Activated T-cell treated with anti-CD3 and anti-CD28 coated beads, Interleukin-2, amount 50 U/mL, for 72 hours (primary cell): ENCODE data around the gene FAM174A. TPM values are rescaled to one million over a fixed set of nuclear protein-coding genes. Genes with fewer than 3 reads are reported as not detected.

Source experiments
- ATAC-seq, 2 donors: fragments of 150-1000 bp; cut with Tn5 transposase; replicated peaks in 1 of 2; 2 replicates each; pipeline ENCODE4 v1.10.0; 2021; ENCODE audit warnings: moderate library complexity in 2 of 2, mild to moderate bottlenecking in 1 of 2
- DNase-seq, 2 donors: peaks; one replicate each; pipeline ENCODE4 v3.0.0; 2021 to 2022; ENCODE audit warnings: mixed read lengths in 1 of 2
- H3K27ac Mint-ChIP-seq: one replicate; pipeline ENCODE4 v1.8.0; 2022; ENCODE audit warnings: mild to moderate bottlenecking, moderate library complexity, mixed read lengths
- H3K27me3 Mint-ChIP-seq: one replicate; pipeline ENCODE4 v1.8.0; 2022; ENCODE audit warnings: low read depth, mixed read lengths
- H3K36me3 Mint-ChIP-seq, 2 donors: one replicate each; pipeline ENCODE4 v1.8.0; 2022; ENCODE audit warnings: mixed read lengths in 2 of 2, mild to moderate bottlenecking in 1 of 2; ENCODE audit not compliant: insufficient read depth in 2 of 2
- H3K4me1 Mint-ChIP-seq: one replicate; pipeline ENCODE4 v1.8.0; 2022; ENCODE audit warnings: low read depth, mixed read lengths
- H3K4me3 Mint-ChIP-seq, 2 donors: one replicate each; pipeline ENCODE4 v1.8.0; 2022; ENCODE audit warnings: mild to moderate bottlenecking in 2 of 2, mixed read lengths in 2 of 2, moderate library complexity in 2 of 2
- H3K9me3 Mint-ChIP-seq, 2 donors: one replicate each; pipeline ENCODE4 v1.8.0; 2022; ENCODE audit warnings: mixed read lengths in 2 of 2
- total RNA-seq, 2 donors: library from RNA; stranded (reverse); gene quantifications; one replicate each; pipeline ENCODE4 v1.2.3, GENCODE V29; 2022

FAM174A gene
- 1 to 10 TPM; 6.3 to 7.8 TPM for total RNA-seq

GRCh38 chr5:100535060-100536005, at the start of gene FAM174A:
Gene FAM174A, plus strand, starts transcription at chr5:100535374. Its CDS starts 157 bp downstream, at chr5:100535531.
- Mint-ChIP-seq H3K36me3 (peaks cover 12 to 20% of the 10 kb centered on the region in 2 donors), H3K4me1 (peaks cover 35% of the 10 kb centered on the region), H3K27me3 (no peaks in the 10 kb centered on the region), H3K27ac (peak within 1 kb of the TSS; percentile 92), H3K9me3 (peaks cover 12 to 13% of the 10 kb centered on the region in 2 donors), H3K4me3 (peak within 1 kb of the TSS; percentile 97 to 99)
- DNase-seq (peak; percentile 94), ATAC-seq (peak; percentile 97 to 98)

GRCh38 chr5:100493996-100494395, 41.2 kb upstream of the FAM174A start:
- Mint-ChIP-seq H3K27ac (no peak overlapping the region), H3K9me3 (peaks cover 2 to 5% of the 10 kb centered on the region in 2 donors), H3K4me3 (no peak overlapping the region), H3K4me1 (no peaks in the 10 kb centered on the region), H3K27me3 (no peaks in the 10 kb centered on the region), H3K36me3 (no peaks in the 10 kb centered on the region)
- ATAC-seq = peak in 1 of 2 donors; percentile 34
- no peak for DNase-seq

- ATAC-seq = no peak
- Mint-ChIP-seq H3K4me1 (no peaks in the 10 kb centered on the region), H3K36me3 (no peaks in the 10 kb centered on the region)
Measured at GRCh38 chr5:100496296-100496695, 38.9 kb upstream of the FAM174A start.

GRCh38 chr5:100502684-100503083, 32.5 kb upstream of the FAM174A start:
- no peaks in the 10 kb centered on the region for H3K36me3 Mint-ChIP-seq
- ATAC-seq (no peak), DNase-seq (no peak)
- no peak overlapping the region for H3K27ac Mint-ChIP-seq
- no peaks in the 10 kb centered on the region for H3K4me1 Mint-ChIP-seq
- H3K27me3 Mint-ChIP-seq = no peaks in the 10 kb centered on the region
- H3K4me3 Mint-ChIP-seq = no peak overlapping the region
- no peaks in the 10 kb centered on the region for H3K9me3 Mint-ChIP-seq

More at GRCh38 chr5:100496296-100496695, 38.9 kb upstream of the FAM174A start:
- DNase-seq = no peak
- H3K9me3 Mint-ChIP-seq = no peaks in the 10 kb centered on the region
- H3K27me3 Mint-ChIP-seq = no peaks in the 10 kb centered on the region
- H3K4me3 Mint-ChIP-seq = no peak overlapping the region
- H3K27ac Mint-ChIP-seq = no peak overlapping the region

- no peak overlapping the region for H3K4me3 Mint-ChIP-seq
- DNase-seq = no peak
- H3K9me3 Mint-ChIP-seq = no peaks in the 10 kb centered on the region
- ATAC-seq = no peak
- H3K4me1 Mint-ChIP-seq = no peaks in the 10 kb centered on the region
- no peaks in the 10 kb centered on the region for H3K27me3 Mint-ChIP-seq
- no peak overlapping the region for H3K27ac Mint-ChIP-seq
- no peaks in the 10 kb centered on the region for H3K36me3 Mint-ChIP-seq
Measured at GRCh38 chr5:100505984-100506670, 29.0 kb upstream of the FAM174A start.

GRCh38 chr5:100516285-100516684, 18.9 kb upstream of the FAM174A start:
- DNase-seq = no peak
- Mint-ChIP-seq H3K4me1 (no peaks in the 10 kb centered on the region), H3K36me3 (peaks cover 3 to 5% of the 10 kb centered on the region in 2 donors), H3K27me3 (peaks cover 5% of the 10 kb centered on the region), H3K9me3 (peaks cover 3 to 8% of the 10 kb centered on the region in 2 donors), H3K27ac (no peak overlapping the region), H3K4me3 (no peak overlapping the region)
- ATAC-seq = no peak

GRCh38 chr5:100517301-100517974, 17.7 kb upstream of the FAM174A start:
- H3K4me3 Mint-ChIP-seq = no peak overlapping the region
- peaks cover 5% of the 10 kb centered on the region for H3K27me3 Mint-ChIP-seq
- DNase-seq (no peak), ATAC-seq (no peak)
- H3K9me3 Mint-ChIP-seq = peaks cover 3 to 8% of the 10 kb centered on the region in 2 donors
- H3K4me1 Mint-ChIP-seq = no peaks in the 10 kb centered on the region
- peaks cover 3 to 5% of the 10 kb centered on the region in 2 donors for H3K36me3 Mint-ChIP-seq
- no peak overlapping the region for H3K27ac Mint-ChIP-seq

- no peak for ATAC-seq
- Mint-ChIP-seq H3K36me3 (peaks cover 3 to 5% of the 10 kb centered on the region in 2 donors), H3K27ac (no peak overlapping the region), H3K4me1 (no peaks in the 10 kb centered on the region), H3K27me3 (peaks cover 12% of the 10 kb centered on the region), H3K9me3 (peaks cover 3 to 11% of the 10 kb centered on the region in 2 donors), H3K4me3 (no peak overlapping the region)
- no peak for DNase-seq
Measured at GRCh38 chr5:100518377-100518776, 16.8 kb upstream of the FAM174A start.

GRCh38 chr5:100519075-100519474, 16.1 kb upstream of the FAM174A start:
- DNase-seq (no peak), ATAC-seq (no peak)
- Mint-ChIP-seq H3K36me3 (peaks cover 3 to 5% of the 10 kb centered on the region in 2 donors), H3K4me1 (no peaks in the 10 kb centered on the region), H3K4me3 (no peak overlapping the region), H3K27ac (no peak overlapping the region), H3K27me3 (peaks cover 16% of the 10 kb centered on the region), H3K9me3 (peaks cover 3 to 11% of the 10 kb centered on the region in 2 donors)

- Mint-ChIP-seq H3K9me3 (peaks cover 5 to 14% of the 10 kb centered on the region in 2 donors), H3K36me3 (peaks cover 3 to 5% of the 10 kb centered on the region in 2 donors), H3K4me1 (no peaks in the 10 kb centered on the region), H3K27me3 (peaks cover 16% of the 10 kb centered on the region), H3K27ac (no peak overlapping the region), H3K4me3 (no peak overlapping the region)
- no peak for ATAC-seq
- DNase-seq = no peak
Measured at GRCh38 chr5:100520348-100520747, 14.8 kb upstream of the FAM174A start.

- no peak for DNase-seq
- Mint-ChIP-seq H3K4me1 (peaks cover 35% of the 10 kb centered on the region), H3K9me3 (no peaks in the 10 kb centered on the region), H3K27me3 (no peaks in the 10 kb centered on the region), H3K4me3 (no peak overlapping the region), H3K36me3 (peaks cover 0 to 2% of the 10 kb centered on the region in 2 donors), H3K27ac (no peak overlapping the region)
- ATAC-seq = no peak
Measured at GRCh38 chr5:100537946-100538345, 2.8 kb downstream of the FAM174A start.

GRCh38 chr5:100539519-100539918, 4.3 kb downstream of the FAM174A start:
- ATAC-seq = no peak
- peaks cover 28% of the 10 kb centered on the region for H3K4me1 Mint-ChIP-seq
- H3K27ac Mint-ChIP-seq = no peak overlapping the region
- no peaks in the 10 kb centered on the region for H3K27me3 Mint-ChIP-seq
- no peaks in the 10 kb centered on the region for H3K36me3 Mint-ChIP-seq
- H3K9me3 Mint-ChIP-seq = no peaks in the 10 kb centered on the region
- no peak for DNase-seq
- no peak overlapping the region for H3K4me3 Mint-ChIP-seq

- no peak overlapping the region for H3K4me3 Mint-ChIP-seq
- no peaks in the 10 kb centered on the region for H3K36me3 Mint-ChIP-seq
- no peaks in the 10 kb centered on the region for H3K27me3 Mint-ChIP-seq
- DNase-seq = no peak
- no peak overlapping the region for H3K27ac Mint-ChIP-seq
- no peaks in the 10 kb centered on the region for H3K9me3 Mint-ChIP-seq
- peaks cover 9% of the 10 kb centered on the region for H3K4me1 Mint-ChIP-seq
- ATAC-seq = no peak
Measured at GRCh38 chr5:100542086-100542485, 6.9 kb downstream of the FAM174A start.
